Dermis lymphatic vessel endothelial cell (primary cell): Measurements from ENCODE around the gene MCRIP2. TPM values are rescaled to one million over a fixed set of nuclear protein-coding genes. Genes with fewer than 3 reads are reported as not detected.

Experiments
- total RNA-seq: library from RNA; depleted of rRNA; stranded (reverse); fragments of >200 nt; gene quantifications from 2 replicates; pipeline ENCODE4 v1.2.1, GENCODE V29; 2014

Gene MCRIP2
- 6.9 and 9.4 TPM in 2 replicates for total RNA-seq

DNA sequence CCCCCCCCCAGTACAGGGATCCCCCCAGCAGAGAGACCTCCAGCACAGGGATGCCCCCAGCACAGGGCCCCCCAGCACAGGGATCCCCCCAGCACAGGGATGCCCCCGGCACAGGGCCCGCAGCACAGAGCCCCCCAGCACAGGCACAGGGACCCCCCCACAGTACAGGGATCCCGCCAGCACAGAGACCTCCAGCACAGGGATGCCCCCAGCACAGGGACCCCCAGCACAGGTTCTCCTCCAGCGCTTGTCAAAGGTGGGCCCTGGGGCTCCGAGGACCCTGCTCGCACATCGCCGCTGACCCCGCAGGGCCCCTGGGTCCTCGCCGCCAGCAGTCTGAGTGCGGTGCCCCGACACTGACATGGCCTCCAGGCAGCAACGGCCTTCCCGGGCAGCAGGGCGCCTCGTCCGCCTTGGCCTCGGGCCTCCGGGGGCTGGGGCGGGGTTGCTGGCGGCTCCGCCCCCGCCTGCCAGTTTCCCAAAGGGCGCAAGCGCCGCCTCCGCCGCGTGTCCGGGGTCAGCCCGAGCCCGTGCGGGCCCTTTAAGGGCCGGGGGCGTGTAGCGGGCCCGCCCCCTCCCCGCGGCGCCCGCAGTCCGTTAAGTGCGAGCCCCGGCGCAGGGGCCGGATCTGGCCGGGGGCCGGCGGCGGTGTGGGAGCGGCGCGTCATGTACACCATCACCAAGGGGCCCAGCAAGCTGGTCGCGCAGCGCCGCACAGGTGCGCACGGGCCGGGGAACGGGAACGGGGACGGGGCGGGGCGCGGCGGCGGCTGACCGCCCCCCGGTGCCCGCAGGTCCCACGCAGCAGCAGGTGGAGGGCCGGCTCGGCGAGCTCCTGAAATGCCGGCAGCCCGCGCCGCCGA, at the start of gene MCRIP2:
Gene MCRIP2 (plus strand): TSS at position 503 of the 863 bp plus-strand sequence. CDS start 164 bp downstream, at position 667.

DNA sequence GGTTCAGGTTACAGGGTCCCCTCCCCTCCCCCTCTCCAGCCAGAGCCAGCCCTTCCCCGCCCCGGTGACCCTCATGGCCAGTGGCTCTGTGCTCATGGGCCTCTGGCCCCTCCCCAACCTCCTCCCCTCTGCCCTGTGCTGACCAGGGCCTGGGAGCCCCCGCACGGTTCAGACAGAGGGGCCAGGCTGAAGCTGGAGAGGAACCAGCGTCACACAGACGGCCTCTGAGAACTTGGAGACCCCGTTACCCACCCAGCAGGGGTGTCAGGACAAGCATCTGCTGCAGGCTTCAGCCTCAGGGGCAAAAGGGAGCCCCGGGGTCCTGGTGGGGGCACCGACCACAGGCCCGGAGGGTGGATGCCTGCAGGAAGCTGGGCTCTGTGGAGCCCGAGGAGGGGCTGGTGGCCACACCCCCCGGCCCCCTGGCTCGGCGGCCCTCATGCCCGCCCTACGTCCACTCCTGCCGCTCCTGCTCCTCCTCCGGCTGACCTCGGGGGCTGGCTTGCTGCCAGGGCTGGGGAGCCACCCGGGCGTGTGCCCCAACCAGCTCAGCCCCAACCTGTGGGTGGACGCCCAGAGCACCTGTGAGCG, 10.7 kb upstream of the MCRIP2 start, which contains the start of gene WFIKKN1:
Gene WFIKKN1 (plus strand): TSS at position 171 of the 591 bp plus-strand sequence. CDS start 269 bp downstream, at position 440.

DNA sequence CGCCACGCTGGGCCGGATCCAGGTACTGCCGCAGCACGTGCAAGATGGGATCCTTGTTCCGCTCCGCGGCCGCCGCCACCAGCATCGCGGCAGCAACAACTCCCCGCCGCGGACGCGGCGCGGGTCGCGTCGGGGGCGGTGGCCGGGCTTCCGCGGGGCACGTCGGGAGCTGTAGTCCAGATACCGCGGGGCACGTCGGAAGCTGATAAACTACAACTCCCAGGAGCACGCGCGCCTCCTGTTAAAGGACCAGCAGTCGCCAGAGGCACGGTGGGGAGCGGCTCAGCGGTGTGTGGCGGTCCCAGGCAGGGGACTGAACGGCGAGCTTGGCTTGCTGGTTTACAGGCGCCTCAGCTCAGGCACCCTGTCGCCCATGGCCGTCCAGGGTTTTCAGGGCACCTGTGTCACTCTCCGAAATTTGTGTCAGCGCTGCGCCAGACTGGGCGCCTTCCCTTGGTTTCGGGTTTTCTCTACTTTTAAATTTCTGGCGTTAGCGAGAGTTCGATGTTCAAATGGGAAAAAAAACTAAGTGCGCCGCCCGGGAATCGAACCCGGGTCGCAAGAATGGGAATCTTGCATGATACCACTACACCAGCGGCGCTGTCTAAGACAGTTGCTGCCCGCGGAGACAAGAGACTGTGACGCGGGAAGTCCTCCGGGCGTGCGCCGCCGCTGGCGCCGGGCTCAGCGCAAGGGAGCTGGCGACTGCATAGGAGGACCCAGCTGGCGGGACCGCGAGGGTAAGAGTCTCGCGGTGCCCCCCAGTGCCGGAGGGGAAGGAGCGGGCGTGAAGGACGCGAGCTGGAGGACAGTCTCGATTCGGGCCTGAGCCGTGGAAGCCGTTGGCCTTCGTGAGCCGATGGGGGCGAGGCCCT, 5.2 kb upstream of the MCRIP2 start, which contains the start of gene METTL26:
Gene METTL26 (minus strand): TSS at position 100 of the 875 bp plus-strand sequence. CDS start 15 bp downstream, at position 85.

DNA sequence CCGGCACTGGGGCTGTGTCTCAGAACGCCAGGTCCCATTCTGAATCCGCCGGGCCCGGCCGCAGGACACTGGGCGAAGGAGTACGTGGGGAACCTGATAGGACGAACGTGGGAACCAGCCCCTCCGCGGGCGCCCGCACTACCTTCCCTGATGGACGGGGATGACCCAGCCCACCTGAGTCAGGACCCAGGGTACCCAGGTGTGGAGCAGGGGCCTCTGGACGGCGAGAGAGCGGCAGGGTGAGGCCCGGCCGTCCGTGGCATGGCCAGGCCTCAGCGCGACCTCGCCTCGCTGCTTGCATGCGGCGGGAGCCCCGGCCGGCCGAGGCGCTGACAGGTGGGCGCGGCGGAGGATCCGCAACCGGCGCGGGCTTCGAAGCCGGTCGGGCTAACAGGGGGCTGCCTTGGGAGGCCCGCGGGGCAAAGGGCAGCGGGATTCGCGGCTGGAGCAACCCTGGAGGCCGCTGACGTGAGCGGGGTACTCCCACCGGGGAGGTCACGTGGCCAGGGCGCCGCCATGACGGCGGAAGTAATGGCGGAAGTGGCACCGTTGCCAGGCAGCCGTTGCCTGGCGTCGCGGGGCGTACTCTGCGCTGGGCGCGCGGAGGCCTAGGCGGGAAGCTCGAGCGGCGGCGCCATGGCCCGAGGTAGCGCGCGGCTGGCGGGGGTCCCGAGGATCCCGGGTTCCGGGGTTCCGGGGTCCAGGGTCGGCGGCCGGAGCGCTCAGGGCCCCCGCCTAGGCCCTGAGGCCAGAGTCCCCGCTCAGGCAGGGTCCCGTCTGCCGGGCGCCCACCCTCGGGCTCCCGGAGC, 7.4 kb downstream of the MCRIP2 start, which contains the start of gene WDR90:
Gene WDR90 (plus strand): TSS at position 585 of the 809 bp plus-strand sequence. CDS start 52 bp downstream, at position 637.

DNA sequence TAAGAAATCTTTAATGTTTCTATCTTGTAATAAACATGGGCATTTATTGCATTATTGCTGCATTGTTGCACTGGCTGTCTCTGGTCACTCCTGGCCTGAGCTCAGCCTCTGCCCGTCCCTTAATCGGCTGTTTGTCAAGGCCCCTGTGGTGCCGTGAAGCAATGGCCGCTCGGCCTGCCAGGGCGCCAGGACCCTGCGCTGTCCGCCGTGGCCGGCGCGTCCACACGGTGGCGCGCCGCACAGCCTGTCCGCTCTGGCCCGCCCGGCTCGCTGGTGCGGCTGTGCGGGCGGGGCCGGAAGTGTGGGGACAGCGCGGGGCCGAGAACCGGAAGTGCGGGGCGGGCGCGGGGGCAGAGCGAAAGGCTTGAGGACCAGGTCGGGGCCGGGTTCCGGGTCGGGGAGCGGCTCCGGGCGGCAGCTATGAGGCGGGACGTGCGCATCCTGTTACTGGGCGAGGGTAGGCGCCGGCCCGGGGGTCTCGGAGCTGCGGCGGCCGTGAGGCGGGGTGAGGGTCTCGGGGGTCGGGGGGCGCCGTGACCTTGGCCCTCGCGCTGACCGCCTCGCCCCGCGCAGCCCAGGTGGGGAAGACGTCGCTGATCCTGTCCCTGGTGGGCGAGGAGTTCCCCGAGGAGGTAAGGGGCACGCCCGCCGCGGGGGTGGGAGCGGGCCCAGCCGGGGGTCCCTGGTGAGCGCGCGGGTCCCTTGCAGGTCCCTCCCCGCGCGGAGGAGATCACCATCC, 26.3 kb downstream of the MCRIP2 start, which contains the start of gene RHOT2:
Gene RHOT2 (plus strand): TSS at position 353 of the 739 bp plus-strand sequence. CDS start 68 bp downstream, at position 421.

GRCh38 chr16:674968-675883, 33.6 kb downstream of the MCRIP2 start, which contains the start of gene RHBDL1:
Gene RHBDL1, plus strand, starts transcription at chr16:675671. Its CDS starts 120 bp downstream, at chr16:675791.

GRCh38 chr16:679814-680624, 38.4 kb downstream of the MCRIP2 start, which contains the start of gene STUB1:
Gene STUB1, plus strand, starts transcription at chr16:680410. Its CDS starts 116 bp downstream, at chr16:680526.

DNA sequence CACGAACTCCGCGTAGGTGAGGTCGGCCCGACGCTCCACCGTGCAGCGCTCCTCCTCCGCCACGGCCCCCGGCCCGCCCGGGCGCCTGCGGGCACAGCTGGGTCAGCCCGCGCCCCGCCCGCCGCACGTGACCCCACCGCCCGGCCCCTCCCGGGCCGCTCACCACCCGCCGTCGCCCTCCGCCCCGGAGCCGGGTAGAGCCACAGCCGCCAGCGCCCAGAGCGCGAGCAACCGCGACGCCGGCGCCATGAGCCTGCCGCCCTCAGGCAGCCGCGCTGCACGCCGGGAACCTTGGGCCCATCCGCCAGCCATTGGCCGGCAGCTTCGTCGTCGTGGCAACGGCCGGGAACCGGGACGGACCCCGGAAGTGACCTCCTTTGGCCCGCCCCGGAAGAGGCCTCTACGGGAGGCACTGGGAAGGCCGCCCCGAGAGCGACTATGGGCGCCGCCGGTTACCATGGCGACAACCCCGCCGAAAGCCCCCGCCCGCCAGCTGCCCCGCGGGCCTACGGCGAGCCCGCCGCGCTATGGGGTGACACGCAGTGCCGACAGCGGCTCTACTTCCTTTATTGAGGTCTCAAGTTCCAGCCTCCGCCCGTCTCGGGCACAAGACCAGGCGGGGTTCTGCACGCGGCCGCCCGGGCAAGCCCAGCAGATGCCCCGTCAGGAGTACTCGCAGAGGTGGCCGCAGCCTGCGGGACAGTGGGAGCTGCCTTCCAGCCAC, 42.6 kb downstream of the MCRIP2 start, which contains the start of gene JMJD8:
Gene JMJD8 (minus strand): TSS at position 264 of the 724 bp plus-strand sequence. CDS start 15 bp downstream, at position 249.

Other genes starting within 250 kb of the MCRIP2 start
- gene NME4, start 244.6 kb upstream of the MCRIP2 start, total RNA-seq = 31.6 and 32.1 TPM in 2 replicates
- gene DECR2, start 239.9 kb upstream of the MCRIP2 start, total RNA-seq = 10.2 and 13.8 TPM in 2 replicates
- 27.5 and 38.9 TPM in 2 replicates for gene RAB11FIP3, start 216.2 kb upstream of the MCRIP2 start, total RNA-seq
- 18.3 and 25.2 TPM in 2 replicates for gene CAPN15, start 114.1 kb upstream of the MCRIP2 start, total RNA-seq
- gene PRR35, start 81.4 kb upstream of the MCRIP2 start, total RNA-seq = not detected in 2 replicates
- 2.2 and 2.3 TPM in 2 replicates for gene NHLRC4, start 74.8 kb upstream of the MCRIP2 start, total RNA-seq
- 15.1 and 15.9 TPM in 2 replicates for gene PIGQ, start 71.9 kb upstream of the MCRIP2 start, total RNA-seq
- gene RAB40C, start 51.8 kb upstream of the MCRIP2 start, total RNA-seq = 9.2 and 10.9 TPM in 2 replicates
- gene WFIKKN1, start 10.8 kb upstream of the MCRIP2 start, total RNA-seq = under 0.01 and 0.09 TPM in 2 replicates
- gene METTL26, start 5.5 kb upstream of the MCRIP2 start, total RNA-seq = 46.4 and 47.7 TPM in 2 replicates
- gene WDR90, start 7.5 kb downstream of the MCRIP2 start, total RNA-seq = 6.2 and 6.4 TPM in 2 replicates
- gene RHOT2, start 26.3 kb downstream of the MCRIP2 start, total RNA-seq = 23.5 and 23.8 TPM in 2 replicates
- 0.17 TPM in 1 of 2 replicates, not detected in the other for gene RHBDL1, start 33.8 kb downstream of the MCRIP2 start, total RNA-seq
- gene STUB1, start 38.6 kb downstream of the MCRIP2 start, total RNA-seq = 71.7 and 89.8 TPM in 2 replicates
- 17.9 and 18.5 TPM in 2 replicates for gene JMJD8, start 42.5 kb downstream of the MCRIP2 start, total RNA-seq
- gene WDR24, start 48.6 kb downstream of the MCRIP2 start, total RNA-seq = 1.7 and 2.5 TPM in 2 replicates
- gene FBXL16, start 64.0 kb downstream of the MCRIP2 start, total RNA-seq = under 0.01 and 0.09 TPM in 2 replicates
- 14.1 and 27.2 TPM in 2 replicates for gene METRN, start 73.3 kb downstream of the MCRIP2 start, total RNA-seq
- 12.2 and 13.8 TPM in 2 replicates for gene ANTKMT, start 79.3 kb downstream of the MCRIP2 start, total RNA-seq
- gene CCDC78, start 84.6 kb downstream of the MCRIP2 start, total RNA-seq = 0.22 and 0.34 TPM in 2 replicates
- gene HAGHL, start 85.3 kb downstream of the MCRIP2 start, total RNA-seq = 4.6 and 4.7 TPM in 2 replicates
- gene CIAO3, start 99.2 kb downstream of the MCRIP2 start, total RNA-seq = 23.0 and 30.9 TPM in 2 replicates
- gene MSLN, start 118.9 kb downstream of the MCRIP2 start, total RNA-seq = 0.17 TPM in 1 of 2 replicates, not detected in the other
- 19.3 and 19.5 TPM in 2 replicates for gene RPUSD1, start 146.6 kb downstream of the MCRIP2 start, total RNA-seq
- gene CHTF18, start 146.8 kb downstream of the MCRIP2 start, total RNA-seq = 3.1 and 3.3 TPM in 2 replicates
- gene GNG13, start 158.9 kb downstream of the MCRIP2 start, total RNA-seq = not detected in 2 replicates